HepG2 (cell line): ENCODE results near the gene LYRM1. TPM values are rescaled to one million over a fixed set of nuclear protein-coding genes. Genes with fewer than 3 reads are reported as not detected.

Experiments
- CBX5 ChIP-seq: sonication (generic); formaldehyde crosslinking; IDR thresholded peaks from 2 replicates; pipeline ENCODE4 v1.4.0; 2020; ENCODE audit warnings: missing genetic modification reagents, borderline replicate concordance
- ESRRA ChIP-seq: sonication (generic); formaldehyde crosslinking; IDR thresholded peaks from 2 replicates; pipeline ENCODE4 v1.5.1; 2020; ENCODE audit warnings: mild to moderate bottlenecking, low read depth, missing genetic modification reagents
- FOXA3 ChIP-seq: IDR thresholded peaks from 2 replicates; pipeline ENCODE4 v1.6.1; 2016; ENCODE audit warnings: missing genetic modification reagents, missing compliant biosample characterization
- FOXJ3 ChIP-seq: sonication (generic); formaldehyde crosslinking; IDR thresholded peaks from 2 replicates; pipeline ENCODE4 v1.4.0; 2020; ENCODE audit warnings: missing genetic modification reagents, mild to moderate bottlenecking, borderline replicate concordance
- GTF3A ChIP-seq: sonication (generic); formaldehyde crosslinking; conservative IDR thresholded peaks from 2 replicates; pipeline ENCODE4 v1.4.0; 2020; ENCODE audit warnings: mild to moderate bottlenecking, missing genetic modification reagents
- HOXA9 ChIP-seq: sonication (generic); formaldehyde crosslinking; IDR thresholded peaks from 2 replicates; pipeline ENCODE4 v1.8.1; 2022; ENCODE audit warnings: missing genetic modification reagents, mild to moderate bottlenecking, moderate library complexity, borderline replicate concordance
- NFE2L1 ChIP-seq: sonication (generic); formaldehyde crosslinking; IDR thresholded peaks from 2 replicates; pipeline ENCODE4 v1.4.0; 2020; ENCODE audit warnings: missing genetic modification reagents, mild to moderate bottlenecking, borderline replicate concordance
- PITX1 ChIP-seq: sonication (generic); formaldehyde crosslinking; IDR thresholded peaks from 2 replicates; pipeline ENCODE4 v1.5.1; 2020; ENCODE audit warnings: mild to moderate bottlenecking, missing genetic modification reagents
- RBM22 ChIP-seq: fragments of 200-400 bp; formaldehyde crosslinking; optimal IDR thresholded peaks from 2 replicates; pipeline ENCODE3; 2017; ENCODE audit warnings: mild to moderate bottlenecking, low read length, moderate library complexity
- RFXANK ChIP-seq: IDR thresholded peaks from 2 replicates; pipeline ENCODE4 v1.6.1; 2016
- TAF15 ChIP-seq: fragments of 200-400 bp; formaldehyde crosslinking; IDR thresholded peaks from one replicate; pipeline ENCODE4 v1.6.1; 2018; ENCODE audit warnings: mild to moderate bottlenecking, low read depth, low read length; ENCODE audit not compliant: poor library complexity, severe bottlenecking
- ZBTB42 ChIP-seq: sonication (generic); formaldehyde crosslinking; IDR thresholded peaks from 2 replicates; pipeline ENCODE4 v1.5.0; 2020; ENCODE audit warnings: mild to moderate bottlenecking, missing genetic modification reagents
- ZFP90 ChIP-seq: sonication (generic); formaldehyde crosslinking; IDR thresholded peaks from 2 replicates; pipeline ENCODE4 v1.8.0; 2022; ENCODE audit warnings: missing genetic modification reagents, mild to moderate bottlenecking, inconsistent platforms, borderline replicate concordance
- ZNF230 ChIP-seq: sonication (generic); formaldehyde crosslinking; IDR thresholded peaks from 2 replicates; pipeline ENCODE4 v1.4.0; 2020; ENCODE audit warnings: mild to moderate bottlenecking, missing genetic modification reagents
- ZNF510 ChIP-seq: sonication (generic); formaldehyde crosslinking; IDR thresholded peaks from 2 replicates; pipeline ENCODE4 v1.4.0; 2020; ENCODE audit warnings: low read depth, mild to moderate bottlenecking, missing genetic modification reagents
- ZNF75D ChIP-seq: sonication (generic); formaldehyde crosslinking; IDR thresholded peaks from 2 replicates; pipeline ENCODE4 v1.8.1; 2023; ENCODE audit warnings: missing genetic modification reagents, mild to moderate bottlenecking, borderline replicate concordance
- polyA plus RNA-seq, 8 experiments: library from polyadenylated mRNA; depleted of rRNA in 3 of 8; stranded (reverse) in 7 of 8; unstranded in 1 of 8; fragments of >200 nt; fragmentation: Illumina TruSeq in 4 of 8; extraction: Trizol in 4 of 8; gene quantifications; 2 replicates each; pipeline versions ENCODE4 v1.2.1 to v1.2.3, GENCODE V29; 2011 to 2016; ENCODE audit warnings: low read depth in 4 of 8, missing spikeins in 1 of 8, mixed read lengths in 1 of 8; ENCODE audit not compliant: insufficient read depth in 1 of 8
- total RNA-seq, 5 experiments: library from RNA; depleted of rRNA; stranded (reverse); fragments of >200 nt; fragmentation: Illumina TruSeq; extraction: Trizol; gene quantifications; 2 replicates each; pipeline ENCODE4 v1.2.3, GENCODE V29; 2016; ENCODE audit warnings: low read depth in 1 of 5
- TF ChIP-seq, protein P1 (sequence below): IDR thresholded peaks from 2 replicates; pipeline ENCODE4 v1.6.1; 2016; ENCODE audit warnings: mild to moderate bottlenecking, missing biosample characterization, missing genetic modification reagents
- TF ChIP-seq, protein P2 (sequence below): sonication (generic); formaldehyde crosslinking; IDR thresholded peaks from 2 replicates; pipeline ENCODE4 v1.5.1; 2020; ENCODE audit warnings: mild to moderate bottlenecking, missing genetic modification reagents
- TF ChIP-seq, protein P3 (sequence below): sonication (generic); formaldehyde crosslinking; conservative IDR thresholded peaks from 2 replicates; pipeline ENCODE4 v1.8.0; 2022; ENCODE audit warnings: low read depth, missing genetic modification reagents
- TF ChIP-seq, protein P4 (sequence below): fragments of 450-650 bp; IDR thresholded peaks from 2 replicates; pipeline ENCODE4 v1.6.1; 2016

Gene LYRM1
- total and polyA plus RNA-seq, 2 of the 13 experiments (the other 11 are each of a cell fraction or from before 2014, with no cell fraction given), result 59.2 to 82.6 TPM

DNA sequence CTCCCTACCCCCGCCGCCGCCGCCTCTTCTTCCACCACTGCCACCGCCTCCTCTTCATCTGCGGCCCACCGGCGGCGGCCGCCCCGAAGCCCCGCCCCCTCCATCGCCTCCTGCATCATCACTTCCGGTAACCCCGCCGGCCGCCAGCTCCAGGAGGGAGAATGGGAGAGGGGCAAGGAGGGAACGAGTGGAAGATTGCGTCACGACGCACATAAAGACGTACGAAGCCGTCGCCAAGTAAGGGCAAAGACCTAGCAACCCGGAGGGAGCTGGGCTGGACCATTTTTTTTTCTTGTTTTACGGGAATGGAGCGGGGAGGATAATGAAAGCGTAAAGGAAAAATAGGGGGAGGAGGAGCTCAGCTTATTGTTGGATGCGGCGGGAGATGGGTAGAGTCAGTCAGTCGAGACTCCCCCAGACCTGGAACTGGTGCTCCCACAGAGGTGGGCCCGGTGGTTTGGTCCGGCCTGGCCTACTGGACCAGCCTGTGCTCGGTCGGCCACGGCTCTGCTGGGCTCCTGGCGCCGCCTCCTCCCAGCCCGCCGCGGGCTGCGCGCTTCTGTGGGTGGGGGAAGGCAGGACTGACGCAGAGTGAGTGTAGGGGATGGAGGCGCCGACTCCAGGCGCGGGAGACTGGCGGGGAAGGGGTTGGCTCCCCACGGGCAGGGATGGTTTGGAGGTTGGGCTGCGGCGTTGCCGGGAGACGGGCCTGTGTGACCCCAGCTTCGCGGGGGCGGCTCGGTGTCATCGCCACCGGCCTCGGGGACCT, at the start of gene LYRM1, which contains the start of gene DCUN1D3 (continued):
- TF ChIP-seq, protein P1, sequence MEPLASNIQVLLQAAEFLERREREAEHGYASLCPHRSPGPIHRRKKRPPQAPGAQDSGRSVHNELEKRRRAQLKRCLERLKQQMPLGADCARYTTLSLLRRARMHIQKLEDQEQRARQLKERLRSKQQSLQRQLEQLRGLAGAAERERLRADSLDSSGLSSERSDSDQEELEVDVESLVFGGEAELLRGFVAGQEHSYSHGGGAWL (CRISPR knock-in tag), result peak; percentile 90
- TF ChIP-seq CBX5 (CRISPR knock-in tag) (peak; percentile 78), ZNF75D (CRISPR knock-in tag) (no peak), TAF15 (peak; percentile 100), ZFP90 (CRISPR knock-in tag) (peak; percentile 91; the same call in 1 of the 2 replicates), ESRRA (CRISPR knock-in tag) (no peak), PITX1 (CRISPR knock-in tag) (0 out of 2 replicates have a peak, but pooled peaks have one; percentile 8), RBM22 (peak; percentile 82), FOXJ3 (CRISPR knock-in tag) (no peak), RFXANK (CRISPR knock-in tag) (no peak), ZBTB42 (CRISPR knock-in tag) (peak; percentile 77; the same call in 1 of the 2 replicates), ZNF230 (CRISPR knock-in tag) (no peak), HOXA9 (CRISPR knock-in tag) (peak; percentile 21; the same call in 1 of the 2 replicates), ZNF510 (CRISPR knock-in tag) (peak; percentile 73), FOXA3 (CRISPR knock-in tag) (no peak; the same call in 1 of the 2 replicates), GTF3A (CRISPR knock-in tag) (no peak), NFE2L1 (CRISPR knock-in tag) (no peak)
- TF ChIP-seq, protein P2, sequence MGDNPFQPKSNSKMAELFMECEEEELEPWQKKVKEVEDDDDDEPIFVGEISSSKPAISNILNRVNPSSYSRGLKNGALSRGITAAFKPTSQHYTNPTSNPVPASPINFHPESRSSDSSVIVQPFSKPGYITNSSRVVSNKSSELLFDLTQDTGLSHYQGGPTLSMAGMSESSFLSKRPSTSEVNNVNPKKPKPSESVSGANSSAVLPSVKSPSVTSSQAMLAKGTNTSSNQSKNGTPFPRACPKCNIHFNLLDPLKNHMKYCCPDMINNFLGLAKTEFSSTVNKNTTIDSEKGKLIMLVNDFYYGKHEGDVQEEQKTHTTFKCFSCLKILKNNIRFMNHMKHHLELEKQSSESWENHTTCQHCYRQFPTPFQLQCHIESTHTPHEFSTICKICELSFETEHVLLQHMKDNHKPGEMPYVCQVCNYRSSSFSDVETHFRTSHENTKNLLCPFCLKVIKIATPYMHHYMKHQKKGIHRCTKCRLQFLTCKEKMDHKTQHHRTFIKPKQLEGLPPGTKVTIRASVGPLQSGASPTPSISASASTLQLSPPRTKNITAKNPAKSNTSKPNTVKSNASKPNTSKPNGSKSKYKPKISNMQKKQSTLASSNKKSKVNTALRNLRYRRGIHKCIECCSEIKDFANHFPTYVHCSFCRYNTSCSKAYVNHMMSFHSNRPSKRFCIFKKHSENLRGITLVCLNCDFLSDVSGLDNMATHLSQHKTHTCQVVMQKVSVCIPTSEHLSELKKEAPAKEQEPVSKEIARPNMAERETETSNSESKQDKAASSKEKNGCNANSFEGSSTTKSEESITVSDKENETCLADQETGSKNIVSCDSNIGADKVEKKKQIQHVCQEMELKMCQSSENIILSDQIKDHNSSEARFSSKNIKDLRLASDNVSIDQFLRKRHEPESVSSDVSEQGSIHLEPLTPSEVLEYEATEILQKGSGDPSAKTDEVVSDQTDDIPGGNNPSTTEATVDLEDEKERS, result peak; percentile 76; the same call in 1 of the 2 replicates
- TF ChIP-seq, protein P3, sequence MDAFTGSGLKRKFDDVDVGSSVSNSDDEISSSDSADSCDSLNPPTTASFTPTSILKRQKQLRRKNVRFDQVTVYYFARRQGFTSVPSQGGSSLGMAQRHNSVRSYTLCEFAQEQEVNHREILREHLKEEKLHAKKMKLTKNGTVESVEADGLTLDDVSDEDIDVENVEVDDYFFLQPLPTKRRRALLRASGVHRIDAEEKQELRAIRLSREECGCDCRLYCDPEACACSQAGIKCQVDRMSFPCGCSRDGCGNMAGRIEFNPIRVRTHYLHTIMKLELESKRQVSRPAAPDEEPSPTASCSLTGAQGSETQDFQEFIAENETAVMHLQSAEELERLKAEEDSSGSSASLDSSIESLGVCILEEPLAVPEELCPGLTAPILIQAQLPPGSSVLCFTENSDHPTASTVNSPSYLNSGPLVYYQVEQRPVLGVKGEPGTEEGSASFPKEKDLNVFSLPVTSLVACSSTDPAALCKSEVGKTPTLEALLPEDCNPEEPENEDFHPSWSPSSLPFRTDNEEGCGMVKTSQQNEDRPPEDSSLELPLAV (CRISPR knock-in tag), result no peak
- TF ChIP-seq, protein P4, sequence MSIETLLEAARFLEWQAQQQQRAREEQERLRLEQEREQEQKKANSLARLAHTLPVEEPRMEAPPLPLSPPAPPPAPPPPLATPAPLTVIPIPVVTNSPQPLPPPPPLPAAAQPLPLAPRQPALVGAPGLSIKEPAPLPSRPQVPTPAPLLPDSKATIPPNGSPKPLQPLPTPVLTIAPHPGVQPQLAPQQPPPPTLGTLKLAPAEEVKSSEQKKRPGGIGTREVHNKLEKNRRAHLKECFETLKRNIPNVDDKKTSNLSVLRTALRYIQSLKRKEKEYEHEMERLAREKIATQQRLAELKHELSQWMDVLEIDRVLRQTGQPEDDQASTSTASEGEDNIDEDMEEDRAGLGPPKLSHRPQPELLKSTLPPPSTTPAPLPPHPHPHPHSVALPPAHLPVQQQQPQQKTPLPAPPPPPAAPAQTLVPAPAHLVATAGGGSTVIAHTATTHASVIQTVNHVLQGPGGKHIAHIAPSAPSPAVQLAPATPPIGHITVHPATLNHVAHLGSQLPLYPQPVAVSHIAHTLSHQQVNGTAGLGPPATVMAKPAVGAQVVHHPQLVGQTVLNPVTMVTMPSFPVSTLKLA, result no peak
